Measurements from ENCODE around the gene PLXNA2.

- TF ChIP-seq CTCF (IDR thresholded peaks at IDR 0.05; ENCODE audit: borderline replicate concordance, extremely low read depth, low read length, poor library complexity, severe bottlenecking) (no peak), EZH2 (IDR thresholded peaks at IDR 0.05; ENCODE audit: borderline replicate concordance, low read depth, low read length, severe bottlenecking) (no peak)
Observed at GRCh38 chr1:208201229-208201628, 43.0 kb downstream of the PLXNA2 start.
